Subcutaneous adipose tissue (tissue), 4 donors: ENCODE data around the gene LAG3. TPM values are rescaled to one million over a fixed set of nuclear protein-coding genes. Genes with fewer than 3 reads are reported as not detected.

Source experiments
- total RNA-seq, 4 donors: library from RNA; depleted of rRNA; stranded (reverse); fragments of >200 nt; gene quantifications; one replicate each; pipeline ENCODE4 v1.1.0, GENCODE V29; 2016
- TF ChIP-seq, protein P1 (sequence below): fragments of 450-650 bp; IDR thresholded peaks from one replicate; pipeline ENCODE4 v1.5.1; 2016; ENCODE audit warnings: low read depth, mild to moderate bottlenecking, control low read depth, antibody characterized with exemption, moderate library complexity

Gene LAG3
- total RNA-seq, 4 donors from 2014 or later: 0.44 to 1.4 TPM; not detected in 2

DNA sequence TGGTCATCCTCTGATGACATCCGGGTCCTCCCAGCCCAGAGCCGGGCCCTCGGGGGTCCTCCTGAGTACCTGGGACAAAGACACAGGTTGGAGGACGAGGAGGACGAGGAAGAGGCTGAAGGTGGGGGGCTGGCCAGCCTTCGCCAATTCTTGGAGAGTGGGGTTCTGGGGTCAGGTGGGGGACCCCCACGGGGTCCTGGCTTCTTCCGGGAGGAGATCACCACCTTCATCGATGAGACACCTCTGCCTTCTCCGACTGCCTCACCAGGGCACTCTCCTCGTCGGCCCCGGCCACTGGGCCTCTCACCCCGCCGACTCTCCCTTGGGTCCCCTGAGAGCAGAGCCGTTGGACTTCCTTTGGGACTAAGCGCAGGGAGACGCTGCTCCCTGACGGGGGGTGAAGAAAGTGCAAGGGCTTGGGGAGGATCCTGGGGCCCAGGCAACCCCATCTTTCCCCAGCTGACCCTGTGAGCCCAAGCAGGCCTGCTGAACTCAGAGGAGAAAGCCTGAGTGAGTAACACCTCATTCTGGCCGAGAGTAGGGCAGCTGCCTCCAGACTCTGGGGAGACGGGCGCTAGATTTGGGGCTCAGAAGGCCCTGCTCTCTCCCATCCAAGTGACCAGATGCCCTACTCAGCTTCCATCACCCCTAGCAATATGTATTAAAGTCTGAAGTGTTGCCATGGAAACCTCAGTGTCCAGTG is 54.6 kb downstream of the LAG3 start:
- TF ChIP-seq, protein P1, sequence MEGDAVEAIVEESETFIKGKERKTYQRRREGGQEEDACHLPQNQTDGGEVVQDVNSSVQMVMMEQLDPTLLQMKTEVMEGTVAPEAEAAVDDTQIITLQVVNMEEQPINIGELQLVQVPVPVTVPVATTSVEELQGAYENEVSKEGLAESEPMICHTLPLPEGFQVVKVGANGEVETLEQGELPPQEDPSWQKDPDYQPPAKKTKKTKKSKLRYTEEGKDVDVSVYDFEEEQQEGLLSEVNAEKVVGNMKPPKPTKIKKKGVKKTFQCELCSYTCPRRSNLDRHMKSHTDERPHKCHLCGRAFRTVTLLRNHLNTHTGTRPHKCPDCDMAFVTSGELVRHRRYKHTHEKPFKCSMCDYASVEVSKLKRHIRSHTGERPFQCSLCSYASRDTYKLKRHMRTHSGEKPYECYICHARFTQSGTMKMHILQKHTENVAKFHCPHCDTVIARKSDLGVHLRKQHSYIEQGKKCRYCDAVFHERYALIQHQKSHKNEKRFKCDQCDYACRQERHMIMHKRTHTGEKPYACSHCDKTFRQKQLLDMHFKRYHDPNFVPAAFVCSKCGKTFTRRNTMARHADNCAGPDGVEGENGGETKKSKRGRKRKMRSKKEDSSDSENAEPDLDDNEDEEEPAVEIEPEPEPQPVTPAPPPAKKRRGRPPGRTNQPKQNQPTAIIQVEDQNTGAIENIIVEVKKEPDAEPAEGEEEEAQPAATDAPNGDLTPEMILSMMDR: no peak

GRCh38 chr12:6827437-6827911 is 55.2 kb downstream of the LAG3 start:
- TF ChIP-seq, protein P1: no peak

Other genes with a start within 250 kb of the LAG3 start
- 1,000 to 10,000 TPM in 2 of 4 donors, 100 to 1,000 TPM in 2; 850 to 1,788 (median 1,222) TPM for gene GAPDH, start 238.0 kb upstream of the LAG3 start, total RNA-seq
- gene IFFO1, start 216.5 kb upstream of the LAG3 start, total RNA-seq: 10 to 100 TPM in 3 of 4 donors, 1 to 10 TPM in 1; 8.8 to 33.3 (median 27.9) TPM
- 10 to 100 TPM; 15.1 to 47.8 (median 23.7) TPM for gene NOP2, start 204.2 kb upstream of the LAG3 start, total RNA-seq
- gene CHD4, start 165.1 kb upstream of the LAG3 start, total RNA-seq: 100 to 1,000 TPM; 130 to 216 (median 158) TPM
- gene LPAR5, start 136.6 kb upstream of the LAG3 start, total RNA-seq: 1 to 10 TPM in 3 of 4 donors, under 1 TPM in 1; 0.82 to 4.0 (median 2.3) TPM
- gene ACRBP, start 125.1 kb upstream of the LAG3 start, total RNA-seq: 1 to 10 TPM in 3 of 4 donors, not detected in 1; 2.4 to 4.9 (median 2.4) TPM
- 10 to 100 TPM; 13.4 to 52.9 (median 41.4) TPM for gene ING4, start 109.4 kb upstream of the LAG3 start, total RNA-seq
- gene ZNF384, start 83.1 kb upstream of the LAG3 start, total RNA-seq: 10 to 100 TPM; 21.8 to 34.9 (median 25.4) TPM
- gene PIANP, start 71.7 kb upstream of the LAG3 start, total RNA-seq: not detected
- 10 to 100 TPM; 39.0 to 55.6 (median 45.4) TPM for gene COPS7A, start 48.5 kb upstream of the LAG3 start, total RNA-seq
- 100 to 1,000 TPM in 2 of 4 donors, 10 to 100 TPM in 2; 79.4 to 170 (median 108) TPM for gene MLF2, start 19.4 kb upstream of the LAG3 start, total RNA-seq
- 100 to 1,000 TPM in 1 of 4 donors, 10 to 100 TPM in 3; 60.3 to 118 (median 92.0) TPM for gene PTMS, start 6.2 kb upstream of the LAG3 start, total RNA-seq
- 10 to 100 TPM; 16.4 to 65.4 (median 29.6) TPM for gene CD4, start 17.0 kb downstream of the LAG3 start, total RNA-seq
- gene GPR162, start 49.3 kb downstream of the LAG3 start, total RNA-seq: 1 to 10 TPM in 3 of 4 donors, under 1 TPM in 1; 0.66 to 3.1 (median 2.1) TPM
- gene P3H3, start 55.9 kb downstream of the LAG3 start, total RNA-seq: 10 to 100 TPM in 1 of 4 donors, 1 to 10 TPM in 3; 5.6 to 11.3 (median 6.8) TPM
- under 1 TPM in 2 of 4 donors, not detected in 2; 0.38 to 0.88 TPM for gene GNB3, start 68.4 kb downstream of the LAG3 start, total RNA-seq
- gene CDCA3, start 78.8 kb downstream of the LAG3 start, total RNA-seq: 1 to 10 TPM in 2 of 4 donors, under 1 TPM in 1, not detected in 1; 0.38 to 2.6 (median 1.9) TPM
- gene USP5, start 79.6 kb downstream of the LAG3 start, total RNA-seq: 10 to 100 TPM; 22.3 to 46.7 (median 34.4) TPM
- gene TPI1, start 95.0 kb downstream of the LAG3 start, total RNA-seq: 100 to 1,000 TPM; 207 to 328 (median 256) TPM
- 1 to 10 TPM; 4.1 to 6.4 (median 5.7) TPM for gene SPSB2, start 100.8 kb downstream of the LAG3 start, total RNA-seq
- 1 to 10 TPM; 3.9 to 7.9 (median 6.2) TPM for gene LRRC23, start 132.3 kb downstream of the LAG3 start, total RNA-seq
- gene ENO2, start 142.1 kb downstream of the LAG3 start, total RNA-seq: 1 to 10 TPM; 3.4 to 6.2 (median 5.6) TPM
- gene ATN1, start 155.4 kb downstream of the LAG3 start, total RNA-seq: 100 to 1,000 TPM in 1 of 4 donors, 10 to 100 TPM in 3; 41.3 to 136 (median 71.6) TPM
- not detected for gene RNU7-1, start 171.3 kb downstream of the LAG3 start, total RNA-seq
- gene C12orf57, start 171.5 kb downstream of the LAG3 start, total RNA-seq: 100 to 1,000 TPM; 233 to 359 (median 280) TPM
- 10 to 100 TPM in 3 of 4 donors, 1 to 10 TPM in 1; 9.6 to 78.0 (median 29.7) TPM for gene PTPN6, start 178.8 kb downstream of the LAG3 start, total RNA-seq
- 100 to 1,000 TPM; 129 to 165 (median 147) TPM for gene PHB2, start 198.1 kb downstream of the LAG3 start, total RNA-seq
- 10 to 100 TPM; 19.2 to 30.2 (median 26.8) TPM for gene EMG1, start 198.4 kb downstream of the LAG3 start, total RNA-seq
- gene LPCAT3, start 246.0 kb downstream of the LAG3 start, total RNA-seq: 10 to 100 TPM; 21.8 to 55.9 (median 27.1) TPM